ENCODE results near the gene SLC22A23. TPM values are rescaled to one million over a fixed set of nuclear protein-coding genes. Genes with fewer than 3 reads are reported as not detected.
"Not testable (repeated sequence)": the region's sequence is repeated elsewhere in the genome, so short reads cannot be mapped to it uniquely, and the experiment has no call there.

SLC22A23 gene
- total RNA-seq, 4 donors from 2014 or later, result 7.6 to 13.1 (median 9.5) TPM

GRCh38 chr6:3247255-3248146 lies 209.3 kb downstream of the SLC22A23 start:
- DNase-seq (ENCODE audit: extremely low spot score), result no peak
- Histone ChIP-seq H3K9me3 (no peaks in the 10 kb centered on the region), H3K27me3 (no peaks in the 10 kb centered on the region), H3K4me3 (peak overlapping the region; percentile 42 to 57 (median 47)), H3K36me3 (no peaks in the 10 kb centered on the region), H3K27ac (replicated peaks in 1 of 4) (peak overlapping the region; percentile 59 to 70 (median 64)), H3K4me1 (peaks cover 23 to 51% (median 47%) of the 10 kb centered on the region in 4 donors)
- 44% methylated on average over 32 of the region's 36 CpGs for WGBS
- intact Hi-C loops (cut with DNase I), result no loop called here
- TF ChIP-seq EP300 (IDR thresholded peaks at IDR 0.05) (no peak), POLR2AphosphoS5 (IDR thresholded peaks at IDR 0.05) (peak; percentile 38 to 43)

- Histone ChIP-seq H3K36me3 (no peaks in the 10 kb centered on the region), H3K4me1 (peaks cover 11 to 34% (median 28%) of the 10 kb centered on the region in 4 donors), H3K9me3 (no peaks in the 10 kb centered on the region), H3K27ac (replicated peaks in 1 of 4) (no peak overlapping the region), H3K4me3 (no peak overlapping the region), H3K27me3 (no peaks in the 10 kb centered on the region)
- no peak for DNase-seq (ENCODE audit: extremely low spot score)
- WGBS, result 93% methylated on average over 5 of the region's 5 CpGs
- intact Hi-C loops (cut with DNase I), result no loop called here
- TF ChIP-seq CTCF (IDR thresholded peaks at IDR 0.05) (no peak), POLR2AphosphoS5 (IDR thresholded peaks at IDR 0.05) (no peak), EP300 (IDR thresholded peaks at IDR 0.05) (no peak), POLR2A (IDR thresholded peaks at IDR 0.05; ENCODE audit: low read depth) (no peak)
Measured at GRCh38 chr6:3245216-3245615, 211.6 kb downstream of the SLC22A23 start.

- H3K4me3 ChIP-seq; H3K27ac ChIP-seq (replicated peaks in 1 of 4); H3K27me3 ChIP-seq; H3K36me3 ChIP-seq; intact Hi-C loops (cut with DNase I); DNase-seq (ENCODE audit: extremely low spot score); H3K9me3 ChIP-seq: not testable (repeated sequence)
- H3K4me1 ChIP-seq, result peaks cover 11 to 30% (median 25%) of the 10 kb centered on the region in 4 donors
- 97% methylated on average over 7 of the region's 7 CpGs for WGBS
Measured at GRCh38 chr6:3244832-3245161, 212.1 kb downstream of the SLC22A23 start.

GRCh38 chr6:3244003-3244831 lies 212.6 kb downstream of the SLC22A23 start:
- WGBS, result 86% methylated on average over 8 of the region's 8 CpGs
- no peak for DNase-seq (ENCODE audit: extremely low spot score)
- H3K27ac ChIP-seq (replicated peaks in 1 of 4), result no peak overlapping the region
- peaks cover 11 to 24% (median 23%) of the 10 kb centered on the region in 4 donors for H3K4me1 ChIP-seq
- no peak for TF ChIP-seq EP300 (IDR thresholded peaks at IDR 0.05)
- no peak for TF ChIP-seq POLR2AphosphoS5 (IDR thresholded peaks at IDR 0.05)
- TF ChIP-seq CTCF (IDR thresholded peaks at IDR 0.05), result no peak
- TF ChIP-seq POLR2A (IDR thresholded peaks at IDR 0.05; ENCODE audit: low read depth), result no peak
- H3K9me3 ChIP-seq, result no peaks in the 10 kb centered on the region
- H3K27me3 ChIP-seq, result no peaks in the 10 kb centered on the region
- intact Hi-C loops (cut with DNase I), result no loop called here
- H3K4me3 ChIP-seq, result no peak overlapping the region
- no peaks in the 10 kb centered on the region for H3K36me3 ChIP-seq

- no peak for DNase-seq (ENCODE audit: extremely low spot score)
- Histone ChIP-seq H3K36me3 (no peaks in the 10 kb centered on the region), H3K4me1 (peaks cover 4 to 12% (median 12%) of the 10 kb centered on the region in 4 donors), H3K4me3 (no peak overlapping the region), H3K27ac (replicated peaks in 1 of 4) (no peak overlapping the region), H3K27me3 (no peaks in the 10 kb centered on the region), H3K9me3 (no peaks in the 10 kb centered on the region)
- intact Hi-C loops (cut with DNase I), result no loop called here
- WGBS, result 86% methylated on average over 4 of the region's 4 CpGs
- TF ChIP-seq EP300 (IDR thresholded peaks at IDR 0.05) (no peak), POLR2A (IDR thresholded peaks at IDR 0.05; ENCODE audit: low read depth) (no peak), POLR2AphosphoS5 (IDR thresholded peaks at IDR 0.05) (no peak), CTCF (IDR thresholded peaks at IDR 0.05) (no peak)
Measured at GRCh38 chr6:3242768-3243167, 214.1 kb downstream of the SLC22A23 start.

GRCh38 chr6:3241745-3242144 lies 215.1 kb downstream of the SLC22A23 start:
- H3K27ac ChIP-seq (replicated peaks in 1 of 4); H3K4me3 ChIP-seq; DNase-seq (ENCODE audit: extremely low spot score); intact Hi-C loops (cut with DNase I); H3K4me1 ChIP-seq; H3K36me3 ChIP-seq; H3K9me3 ChIP-seq; H3K27me3 ChIP-seq: not testable (repeated sequence)
- WGBS, result 93% methylated on average over 4 of the region's 4 CpGs

All from esophagus muscularis mucosa (tissue), 4 donors.